ENCODE measurements around the gene ACACA.
"Not testable (repeated sequence)": the region's sequence is repeated elsewhere in the genome, so short reads cannot be mapped to it uniquely, and the experiment has no call there.

DNA sequence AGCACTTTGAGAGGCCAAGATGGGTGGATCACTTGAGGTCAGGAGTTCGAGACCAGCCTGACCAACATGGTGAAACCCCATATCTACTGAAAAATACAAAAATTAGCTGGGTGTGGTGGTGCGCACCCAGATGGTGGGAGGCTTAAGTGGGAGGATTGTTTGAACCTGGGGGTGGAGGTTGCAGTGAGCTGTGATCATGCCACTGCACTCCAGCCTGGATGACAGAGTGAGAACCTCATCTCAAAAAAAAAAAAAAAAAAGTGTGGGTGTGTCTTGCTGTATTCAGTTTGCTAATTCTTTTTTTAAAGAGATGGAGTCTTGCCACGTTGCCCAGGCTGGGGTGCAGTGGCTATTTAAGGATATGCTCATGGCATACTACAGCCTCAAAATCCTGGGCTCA lies 333.2 kb downstream of the ACACA start:
- TF ChIP-seq, protein P1, sequence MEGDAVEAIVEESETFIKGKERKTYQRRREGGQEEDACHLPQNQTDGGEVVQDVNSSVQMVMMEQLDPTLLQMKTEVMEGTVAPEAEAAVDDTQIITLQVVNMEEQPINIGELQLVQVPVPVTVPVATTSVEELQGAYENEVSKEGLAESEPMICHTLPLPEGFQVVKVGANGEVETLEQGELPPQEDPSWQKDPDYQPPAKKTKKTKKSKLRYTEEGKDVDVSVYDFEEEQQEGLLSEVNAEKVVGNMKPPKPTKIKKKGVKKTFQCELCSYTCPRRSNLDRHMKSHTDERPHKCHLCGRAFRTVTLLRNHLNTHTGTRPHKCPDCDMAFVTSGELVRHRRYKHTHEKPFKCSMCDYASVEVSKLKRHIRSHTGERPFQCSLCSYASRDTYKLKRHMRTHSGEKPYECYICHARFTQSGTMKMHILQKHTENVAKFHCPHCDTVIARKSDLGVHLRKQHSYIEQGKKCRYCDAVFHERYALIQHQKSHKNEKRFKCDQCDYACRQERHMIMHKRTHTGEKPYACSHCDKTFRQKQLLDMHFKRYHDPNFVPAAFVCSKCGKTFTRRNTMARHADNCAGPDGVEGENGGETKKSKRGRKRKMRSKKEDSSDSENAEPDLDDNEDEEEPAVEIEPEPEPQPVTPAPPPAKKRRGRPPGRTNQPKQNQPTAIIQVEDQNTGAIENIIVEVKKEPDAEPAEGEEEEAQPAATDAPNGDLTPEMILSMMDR (IDR thresholded peaks at IDR 0.05), result not testable (repeated sequence)
- TF ChIP-seq POLR2A, EP300 (IDR thresholded peaks at IDR 0.05): not testable (repeated sequence)

Measured in suprapubic skin (tissue), 3 donors.